IMR-90 (cell line): ENCODE results near the gene CYP19A1. TPM values are rescaled to one million over a fixed set of nuclear protein-coding genes. Genes with fewer than 3 reads are reported as not detected.

Experiments
- ATAC-seq: fragments of 200-7000 bp; cut with Tn5 transposase; 2 replicates; pipeline ENCODE4 v1.9.1; 2020; ENCODE audit warnings: low read depth, mild to moderate bottlenecking, moderate library complexity
- BruUV-seq: library from RNA; stranded (reverse); fragments of 400-500 nt; replicated peaks from 2 replicates; lab custom pipeline; 2021; lab: Mats Ljungman, UMichigan
- CTCF ChIA-PET: fragments of 300-600 bp; formaldehyde crosslinking; extraction: SDS; loops from one replicate; lab custom pipeline; 2021; ENCODE audit warnings: antibody characterized with exemption; lab: Yijun Ruan, JAX
- POLR2A ChIA-PET: fragments of 300-600 bp; sonication (Branson Sonifier 250); formaldehyde crosslinking; loops from one replicate; lab custom pipeline; 2022; ENCODE audit warnings: antibody characterized with exemption; ENCODE audit not compliant: unreplicated experiment; lab: Charles Lee
- DNase-seq: peaks from one replicate; pipeline ENCODE4 v3.0.0; 2013
- H2AFZ ChIP-seq: replicated peaks from 2 replicates; pipeline ENCODE3; 2013; ENCODE audit warnings: low read length, mild to moderate bottlenecking; ENCODE audit not compliant: poor library complexity
- H2AK5ac ChIP-seq: 2 replicates; pipeline ENCODE4 v1.6.1; 2013; ENCODE audit warnings: low read depth, low read length, inconsistent platforms
- H2AK9ac ChIP-seq: replicated peaks from 2 replicates; pipeline ENCODE3; 2013; ENCODE audit warnings: mild to moderate bottlenecking, low read depth, low read length, moderate library complexity; ENCODE audit not compliant: poor library complexity
- H2BK120ac ChIP-seq: 2 replicates; pipeline ENCODE4 v1.6.1; 2013; ENCODE audit warnings: low read depth, low read length, inconsistent platforms
- H2BK15ac ChIP-seq: 3 replicates; pipeline ENCODE4 v1.6.1; 2013; ENCODE audit warnings: low read depth, low read length, inconsistent platforms
- H2BK20ac ChIP-seq: 2 replicates; pipeline ENCODE4 v1.6.1; 2013; ENCODE audit warnings: low read depth, mild to moderate bottlenecking, inconsistent platforms, low read length, moderate library complexity
- H2BK5ac ChIP-seq: 2 replicates; pipeline ENCODE4 v1.6.1; 2013; ENCODE audit warnings: mild to moderate bottlenecking, low read depth, low read length, inconsistent platforms; ENCODE audit not compliant: poor library complexity, severe bottlenecking
- H3K14ac ChIP-seq: replicated peaks from 2 replicates; pipeline ENCODE4 v1.6.1; 2013; ENCODE audit warnings: low read depth, low read length, inconsistent platforms
- H3K18ac ChIP-seq: 2 replicates; pipeline ENCODE4 v1.6.1; 2013; ENCODE audit warnings: low read depth, low read length, control low read depth
- H3K23ac ChIP-seq: 2 replicates; pipeline ENCODE4 v1.6.1; 2013; ENCODE audit warnings: low read depth, low read length, inconsistent platforms
- H3K27ac ChIP-seq: 2 replicates; pipeline ENCODE4 v1.5.1; 2013; ENCODE audit warnings: mild to moderate bottlenecking, control low read depth, low read length; ENCODE audit not compliant: insufficient read depth
- H3K27me3 ChIP-seq: 2 replicates; pipeline ENCODE4 v1.6.1; 2013; ENCODE audit warnings: low read length; ENCODE audit not compliant: control insufficient read depth, insufficient read depth
- H3K36me3 ChIP-seq: 2 replicates; pipeline ENCODE4 v1.6.1; 2013; ENCODE audit warnings: low read length, mixed read lengths; ENCODE audit not compliant: control insufficient read depth, insufficient read depth
- H3K4ac ChIP-seq: 2 replicates; pipeline ENCODE4 v1.6.1; 2013; ENCODE audit warnings: low read depth, low read length, inconsistent platforms
- H3K4me1 ChIP-seq: 2 replicates; pipeline ENCODE4 v1.6.1; 2013; ENCODE audit warnings: low read length, mixed read lengths; ENCODE audit not compliant: control insufficient read depth, insufficient read depth
- H3K4me2 ChIP-seq: 2 replicates; pipeline ENCODE4 v1.6.1; 2013; ENCODE audit warnings: low read depth, mild to moderate bottlenecking, control low read depth, low read length, moderate library complexity
- H3K4me3 ChIP-seq: 2 replicates; pipeline ENCODE4 v1.5.1; 2013; ENCODE audit warnings: low read depth, mild to moderate bottlenecking, control low read depth, low read length, moderate library complexity; ENCODE audit not compliant: insufficient read depth
- H3K56ac ChIP-seq: 2 replicates; pipeline ENCODE4 v1.6.1; 2013; ENCODE audit warnings: low read length, inconsistent platforms; ENCODE audit not compliant: insufficient read depth; ENCODE audit errors: extremely low read depth
- H3K79me1 ChIP-seq, 2 experiments: 2 replicates each; pipeline ENCODE4 v1.6.1; 2013; ENCODE audit warnings: low read length in 2 of 2, inconsistent platforms in 1 of 2, low read depth in 1 of 2
- H3K9ac ChIP-seq: 2 replicates; pipeline ENCODE4 v1.6.1; 2013; ENCODE audit warnings: low read depth, low read length, control low read depth
- H3K9me1 ChIP-seq: 2 replicates; pipeline ENCODE4 v1.6.1; 2013; ENCODE audit warnings: low read length, inconsistent platforms; ENCODE audit not compliant: insufficient read depth
- H3K9me3 ChIP-seq: 2 replicates; pipeline ENCODE4 v1.6.1; 2013; ENCODE audit warnings: low read length; ENCODE audit not compliant: control insufficient read depth, insufficient read depth
- H4K20me1 ChIP-seq: 2 replicates; pipeline ENCODE4 v1.6.1; 2013; ENCODE audit warnings: low read length, inconsistent platforms; ENCODE audit not compliant: insufficient read depth
- H4K5ac ChIP-seq: 2 replicates; pipeline ENCODE4 v1.6.1; 2013; ENCODE audit warnings: mild to moderate bottlenecking, low read depth, low read length, control low read depth
- H4K8ac ChIP-seq, 2 experiments: 2 replicates each; pipeline ENCODE4 v1.6.1; 2013; ENCODE audit warnings: low read depth in 2 of 2, low read length in 2 of 2, control low read depth in 1 of 2, inconsistent platforms in 1 of 2
- H4K91ac ChIP-seq: 2 replicates; pipeline ENCODE4 v1.6.1; 2013; ENCODE audit warnings: low read depth, low read length, inconsistent platforms; ENCODE audit not compliant: insufficient read depth
- CHD1 ChIP-seq: IDR thresholded peaks from 2 replicates; pipeline ENCODE4 v1.6.1; 2012; ENCODE audit warnings: low read depth, low read length, improper control_type of control experiment
- FOS ChIP-seq: fragments of 150-350 bp; IDR thresholded peaks from 2 replicates; pipeline ENCODE4 v1.6.1; 2016; ENCODE audit warnings: low read depth, low read length
- MXI1 ChIP-seq: IDR thresholded peaks from 2 replicates; pipeline ENCODE4 v1.6.1; 2012; ENCODE audit warnings: low read depth, mild to moderate bottlenecking, low read length, moderate library complexity, borderline replicate concordance
- NFE2L2 ChIP-seq: fragments of 150-350 bp; IDR thresholded peaks from 2 replicates; pipeline ENCODE4 v1.6.1; 2016; ENCODE audit warnings: low read depth, mild to moderate bottlenecking, low read length
- RFX5 ChIP-seq: IDR thresholded peaks from 2 replicates; pipeline ENCODE4 v1.8.0; 2012; ENCODE audit warnings: low read depth, mild to moderate bottlenecking, low read length, moderate library complexity
- WGBS, 2 experiments: methylation state at CpG; one replicate each; pipeline versions ENCODE4 v1.1.5 to v1.1.7; 2013; ENCODE audit warnings: missing lambda C conversion rate in 2 of 2; ENCODE audit not compliant: insufficient read length in 1 of 2; ENCODE audit errors: extremely low coverage in 2 of 2; 5-methylcytosine and 5-hydroxymethylcytosine counted together
- dilution Hi-C: fragments of 300-500 bp; cut with HindIII; formaldehyde crosslinking; loops from one replicate; pipeline ENCODE4 v1.14.3; 2018; ENCODE audit warnings: low sequenced_read_pairs; ENCODE audit not compliant: unreplicated experiment
- in situ Hi-C: fragments of 300-500 bp; cut with MboI; formaldehyde crosslinking; loops from 3 replicates; pipeline ENCODE4 v1.14.3; 2019; ENCODE audit warnings: low sequenced_read_pairs, inconsistent platforms, mixed read lengths
- intact Hi-C: fragments of 100-400 bp; cut with micrococcal nuclease; formaldehyde crosslinking; loops from 2 replicates; pipeline ENCODE4 v1.10.0; 2022
- polyA plus RNA-seq, 3 experiments: library from polyadenylated mRNA; depleted of rRNA; stranded (reverse); fragments of >200 nt; gene quantifications; 2 replicates each; pipeline ENCODE4 v1.2.3, GENCODE V29; 2012; ENCODE audit warnings: low replicate concordance in 1 of 3
- total RNA-seq: library from RNA; depleted of rRNA; stranded (reverse); fragments of >200 nt; gene quantifications from 2 replicates; pipeline ENCODE4 v1.2.3, GENCODE V29; 2012
- TF ChIP-seq, protein P1 (sequence below): fragments of 150-350 bp; IDR thresholded peaks from 2 replicates; pipeline ENCODE4 v1.6.1; 2017; ENCODE audit warnings: mild to moderate bottlenecking, antibody characterized with exemption, low read length, low read depth

Gene CYP19A1
- total and polyA plus RNA-seq, 2 of the 4 experiments (the other 2 are of a cell fraction): not detected

GRCh38 chr15:51359981-51360380, 21.6 kb upstream of the CYP19A1 start:
- intact Hi-C loops: no loop called here
- no peaks in the 10 kb centered on the region for H3K9me1 ChIP-seq
- H3K4me2 ChIP-seq: no peak overlapping the region
- DNase-seq (no peak), ATAC-seq (no peak)
- POLR2A ChIA-PET: no interaction called here
- H2AFZ ChIP-seq: no peak overlapping the region
- no peaks in the 10 kb centered on the region for H3K36me3 ChIP-seq
- no peak overlapping the region for H3K4me3 ChIP-seq
- H4K5ac ChIP-seq: no peak overlapping the region
- TF ChIP-seq NFE2L2 (no peak), RFX5 (no peak), FOS (no peak), CHD1 (no peak), MXI1 (no peak)
- TF ChIP-seq, protein P1, sequence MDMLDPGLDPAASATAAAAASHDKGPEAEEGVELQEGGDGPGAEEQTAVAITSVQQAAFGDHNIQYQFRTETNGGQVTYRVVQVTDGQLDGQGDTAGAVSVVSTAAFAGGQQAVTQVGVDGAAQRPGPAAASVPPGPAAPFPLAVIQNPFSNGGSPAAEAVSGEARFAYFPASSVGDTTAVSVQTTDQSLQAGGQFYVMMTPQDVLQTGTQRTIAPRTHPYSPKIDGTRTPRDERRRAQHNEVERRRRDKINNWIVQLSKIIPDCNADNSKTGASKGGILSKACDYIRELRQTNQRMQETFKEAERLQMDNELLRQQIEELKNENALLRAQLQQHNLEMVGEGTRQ: no peak
- no peak overlapping the region for H2AK5ac ChIP-seq
- no peak overlapping the region for H3K9ac ChIP-seq
- no peak overlapping the region for H3K18ac ChIP-seq
- no peak overlapping the region for H3K56ac ChIP-seq
- no peak overlapping the region for H3K27ac ChIP-seq
- H3K4me1 ChIP-seq: no peaks in the 10 kb centered on the region; the same call in 1 of the 2 replicates
- no peak overlapping the region for H2BK20ac ChIP-seq
- WGBS, 2 experiments: 64% methylated on average over 5 of the region's 7 CpGs; no CpG with 5 or more reads in 1 of the 2 experiments
- no TSS peak for BruUV-seq
- H3K9me3 ChIP-seq: no peaks in the 10 kb centered on the region
- in situ Hi-C loops: no loop called here
- no peak overlapping the region for H4K91ac ChIP-seq
- H2BK120ac ChIP-seq: no peak overlapping the region
- dilution Hi-C loops: no loop called here
- no peak overlapping the region for H3K4ac ChIP-seq
- H4K20me1 ChIP-seq: no peaks in the 10 kb centered on the region
- CTCF ChIA-PET: no interaction called here
- H4K8ac ChIP-seq: no peak overlapping the region
- no peak overlapping the region for H2AK9ac ChIP-seq
- no peak overlapping the region for H3K23ac ChIP-seq
- H3K79me1 ChIP-seq: no peaks in the 10 kb centered on the region
- H2BK15ac ChIP-seq: no peak overlapping the region
- H3K27me3 ChIP-seq: peaks cover 30% of the 10 kb centered on the region
- H3K14ac ChIP-seq: no peak overlapping the region
- no peak overlapping the region for H2BK5ac ChIP-seq
